Kidney capillary endothelial cell (primary cell): ENCODE results near the gene NIPSNAP2.
"Not testable (repeated sequence)": the region's sequence is repeated elsewhere in the genome, so short reads cannot be mapped to it uniquely, and the experiment has no call there.

Experiments
- DNase-seq: peaks from one replicate; pipeline ENCODE4 v3.0.0-alpha.2; 2018; ENCODE audit warnings: low spot score

The NIPSNAP2 gene

DNA sequence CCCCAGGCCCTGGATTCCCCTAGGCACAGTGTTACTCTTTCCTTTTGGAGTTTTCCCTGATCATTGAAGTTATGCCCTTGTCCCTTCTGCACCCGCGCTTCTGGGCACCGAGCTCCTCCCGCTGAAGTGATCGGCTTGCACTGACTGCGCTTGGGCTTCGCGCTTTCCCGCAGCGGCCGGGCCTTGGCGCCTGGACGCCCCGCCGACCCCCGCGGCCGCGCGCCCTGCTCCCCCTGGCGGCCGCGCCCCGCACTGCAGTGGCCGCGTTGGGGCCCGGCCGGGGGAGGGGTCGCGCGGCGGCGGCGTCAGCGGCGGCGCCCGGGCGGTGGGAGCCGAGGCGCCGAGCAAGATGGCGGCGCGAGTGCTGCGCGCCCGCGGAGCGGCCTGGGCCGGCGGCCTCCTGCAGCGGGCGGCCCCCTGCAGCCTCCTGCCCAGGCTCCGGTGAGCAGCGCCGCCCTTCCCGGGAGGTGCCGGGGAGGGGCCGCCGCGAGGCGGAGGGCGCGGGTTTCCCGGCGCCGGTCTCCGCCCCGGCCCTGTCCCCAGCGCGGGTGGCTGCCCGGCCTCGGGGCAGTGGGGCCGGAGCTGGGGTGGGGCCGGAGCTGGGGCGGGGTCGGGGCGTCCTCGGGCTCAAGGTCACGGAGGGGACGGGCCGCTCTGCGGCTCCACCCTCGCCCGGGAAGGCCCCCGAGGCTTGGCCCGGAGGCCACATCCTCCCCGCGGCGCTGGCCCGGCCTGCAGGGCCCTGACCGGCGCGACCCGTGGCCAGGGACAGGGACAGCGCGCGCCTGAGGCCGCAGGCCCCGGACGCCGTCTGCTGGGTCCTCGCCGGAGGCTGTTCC is at the start of gene NIPSNAP2:
NIPSNAP2 (plus strand) TSS at position 325 of the 839 bp plus-strand sequence; CDS start at position 350, 25 bp downstream.
- DNase-seq = peak; percentile 73

DNA sequence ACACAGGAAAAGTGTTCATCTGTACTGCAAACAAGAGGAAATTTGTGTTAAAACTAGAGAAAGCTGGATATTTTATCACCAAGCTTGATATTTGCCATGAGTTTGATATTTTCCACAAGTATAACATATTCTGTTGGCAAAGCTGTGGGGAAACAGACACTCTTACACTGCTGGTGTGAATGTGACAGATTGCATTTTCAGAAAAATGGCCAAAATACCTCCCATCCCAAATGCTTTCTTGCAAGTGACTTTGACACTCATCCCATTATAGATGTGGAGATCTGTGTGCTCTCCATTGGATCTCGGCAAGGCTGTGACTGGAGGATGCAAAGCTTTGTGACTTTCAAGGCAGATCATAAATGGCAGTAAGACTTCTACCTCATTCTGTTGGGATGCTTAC is 46.6 kb upstream of the NIPSNAP2 start:
- DNase-seq = no peak

DNA sequence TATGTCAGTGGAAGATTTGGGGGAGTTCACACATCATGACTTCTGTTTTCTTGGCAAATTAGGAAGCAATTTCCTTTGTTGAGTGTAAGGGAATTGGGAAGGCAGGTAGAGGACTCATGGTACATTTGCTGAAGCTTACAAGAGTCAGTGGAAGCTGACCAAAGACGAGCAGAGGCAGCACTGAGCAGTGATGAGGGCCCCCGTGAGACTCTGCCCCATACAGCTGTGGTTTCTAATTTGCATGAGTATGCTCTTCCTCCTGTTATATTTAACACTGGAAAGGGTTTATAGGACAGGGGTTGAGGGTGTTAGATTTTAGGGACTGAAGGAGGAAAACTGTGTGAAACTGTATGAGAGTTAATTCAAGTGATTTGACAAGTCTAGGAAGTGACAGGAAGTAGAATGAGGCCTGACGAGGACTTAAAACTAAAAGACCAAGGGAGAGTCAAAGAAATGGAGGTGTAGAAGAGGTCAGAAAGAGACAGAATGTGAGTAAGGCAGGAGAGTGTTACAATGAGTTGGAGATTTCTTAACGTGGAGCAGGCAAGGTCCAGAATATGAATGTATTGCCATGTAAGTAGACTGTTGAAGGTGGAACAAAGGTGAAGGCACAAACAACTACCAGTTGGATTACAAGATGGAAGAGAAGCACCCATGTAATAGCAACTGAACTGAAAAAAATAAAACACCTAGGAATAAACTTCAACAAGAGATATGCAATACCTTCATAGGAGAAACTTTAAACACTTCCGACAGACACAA is 36.2 kb upstream of the NIPSNAP2 start:
- no peak for DNase-seq

DNA sequence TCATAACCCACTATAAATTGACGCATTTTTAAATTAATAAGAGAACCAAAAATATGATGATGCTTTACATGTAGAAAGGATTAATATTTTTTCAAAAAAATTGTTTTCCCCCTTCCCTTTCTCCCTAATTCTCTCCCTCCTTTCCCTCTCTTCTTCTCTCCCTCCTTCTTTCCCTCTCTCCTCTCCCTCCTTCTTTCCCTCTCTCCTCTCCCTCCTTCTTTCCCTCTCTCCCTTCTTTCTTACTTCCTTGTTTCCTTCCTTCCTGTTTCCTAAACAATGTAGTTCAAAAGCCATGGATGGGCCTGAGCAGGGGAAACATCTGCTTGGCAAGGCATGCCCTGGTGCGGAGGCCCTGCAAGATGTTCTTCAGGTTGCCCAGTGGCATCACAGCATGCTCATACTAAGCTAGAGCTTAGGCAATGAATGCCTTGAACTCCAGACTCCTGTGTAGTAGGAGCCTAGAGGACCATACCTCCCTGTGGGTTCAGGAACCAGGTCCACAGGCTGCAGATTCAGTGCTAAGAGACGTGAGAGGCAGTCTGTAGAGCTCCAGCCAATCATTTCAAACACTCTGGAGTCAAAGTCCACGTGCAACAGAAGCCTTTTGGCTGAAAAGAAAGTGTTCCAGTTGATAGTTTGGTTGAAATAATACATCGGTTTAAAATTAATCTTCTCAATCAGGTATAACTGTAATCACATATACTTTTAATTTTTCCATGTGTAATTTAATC is 32.8 kb upstream of the NIPSNAP2 start:
- no peak for DNase-seq

DNA sequence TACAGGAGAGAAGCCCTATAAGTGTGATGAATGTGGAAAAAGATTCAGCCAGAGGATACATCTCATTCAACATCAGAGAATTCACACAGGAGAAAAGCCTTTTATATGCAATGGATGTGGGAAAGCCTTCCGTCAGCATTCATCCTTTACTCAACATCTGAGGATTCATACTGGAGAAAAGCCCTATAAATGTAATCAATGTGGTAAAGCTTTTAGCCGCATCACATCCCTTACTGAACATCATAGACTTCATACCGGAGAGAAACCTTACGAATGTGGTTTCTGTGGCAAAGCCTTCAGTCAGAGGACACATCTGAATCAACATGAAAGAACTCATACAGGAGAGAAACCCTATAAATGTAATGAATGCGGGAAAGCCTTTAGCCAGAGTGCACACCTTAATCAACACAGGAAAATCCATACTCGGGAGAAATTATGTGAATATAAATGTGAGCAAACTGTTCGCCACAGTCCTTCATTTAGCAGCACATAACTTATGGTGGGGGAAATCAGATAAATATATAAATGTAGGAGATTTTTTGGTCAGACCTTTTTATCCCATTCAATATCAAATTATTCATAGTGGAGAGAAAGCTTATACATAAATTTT is 24.8 kb upstream of the NIPSNAP2 start:
- no peak for DNase-seq

DNA sequence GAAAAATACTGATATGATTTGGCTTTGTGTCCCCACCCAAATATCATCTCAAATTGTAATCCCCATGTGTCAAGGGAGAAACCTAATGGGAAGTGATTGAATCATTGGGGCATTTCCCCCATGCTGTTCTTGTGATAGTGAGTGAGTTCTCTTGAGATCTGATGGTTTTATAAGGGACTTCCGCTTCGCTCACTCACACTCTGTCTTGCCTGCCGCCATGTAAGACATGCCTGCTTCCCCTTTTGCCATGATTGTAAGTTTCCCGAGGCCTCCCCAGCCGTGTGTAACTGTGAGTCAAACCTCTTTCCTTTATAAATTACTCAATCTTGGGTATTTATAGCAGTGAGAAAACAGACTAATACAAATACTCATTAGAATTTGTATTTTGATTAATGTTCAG is 17.8 kb upstream of the NIPSNAP2 start:
- DNase-seq = no peak

DNA sequence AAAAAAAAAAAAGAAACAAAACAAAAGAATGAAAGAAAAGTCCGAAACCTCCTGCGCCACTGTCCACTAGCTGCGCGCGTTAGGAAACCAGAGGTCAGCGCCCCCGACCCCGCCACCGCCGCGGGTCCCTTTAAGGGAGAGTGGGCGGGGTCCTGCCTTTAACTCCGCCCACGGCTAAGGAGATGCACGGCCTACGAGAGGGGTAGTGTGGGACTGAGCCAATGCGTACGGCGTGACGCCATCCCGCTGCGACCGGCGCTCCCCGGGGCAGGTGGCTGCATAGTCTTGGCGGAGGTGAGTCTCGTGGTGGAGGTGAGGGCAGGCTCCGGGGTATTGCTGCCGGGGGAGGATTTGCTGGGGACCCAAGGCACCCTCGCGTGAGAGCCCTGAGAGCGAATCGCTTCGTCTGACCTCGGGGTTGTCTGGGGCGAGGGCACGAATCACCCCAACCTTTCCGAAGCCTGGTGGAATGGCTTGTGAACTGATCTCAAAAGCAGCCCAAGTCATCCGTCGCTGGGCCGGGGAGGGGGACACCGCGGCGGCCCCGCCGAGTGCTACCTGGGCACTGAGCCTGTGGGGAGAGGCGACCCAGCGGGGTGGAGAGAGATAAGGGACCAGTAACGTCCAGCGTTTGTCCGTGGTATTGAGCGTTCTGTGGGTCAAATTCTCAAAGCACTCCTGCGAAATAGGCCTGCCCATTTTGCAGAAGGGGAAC is 12.6 kb upstream of the NIPSNAP2 start, which contains the start of gene MRPS17:
MRPS17 (plus strand) TSS at position 241 of the 715 bp plus-strand sequence. CDS start 1,319 bp downstream, outside the sequence.
- peak; percentile 68 for DNase-seq

DNA sequence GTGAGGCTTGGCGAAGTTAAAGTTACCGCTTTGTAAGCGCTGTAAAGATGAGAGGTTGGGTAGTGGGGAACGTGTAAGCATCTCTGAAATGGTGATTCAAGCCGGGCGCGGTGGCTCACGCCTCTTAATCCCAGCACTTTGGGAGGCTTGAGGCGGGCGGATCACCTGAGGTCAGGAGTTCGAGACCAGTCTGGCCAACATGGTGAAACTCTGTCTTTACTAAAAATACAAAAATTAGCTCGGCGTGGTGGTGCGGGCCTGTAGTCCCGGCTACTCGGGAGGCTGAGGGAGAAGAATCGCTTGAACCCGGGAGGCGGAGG is 12.1 kb upstream of the NIPSNAP2 start:
- not testable (repeated sequence) for DNase-seq

DNA sequence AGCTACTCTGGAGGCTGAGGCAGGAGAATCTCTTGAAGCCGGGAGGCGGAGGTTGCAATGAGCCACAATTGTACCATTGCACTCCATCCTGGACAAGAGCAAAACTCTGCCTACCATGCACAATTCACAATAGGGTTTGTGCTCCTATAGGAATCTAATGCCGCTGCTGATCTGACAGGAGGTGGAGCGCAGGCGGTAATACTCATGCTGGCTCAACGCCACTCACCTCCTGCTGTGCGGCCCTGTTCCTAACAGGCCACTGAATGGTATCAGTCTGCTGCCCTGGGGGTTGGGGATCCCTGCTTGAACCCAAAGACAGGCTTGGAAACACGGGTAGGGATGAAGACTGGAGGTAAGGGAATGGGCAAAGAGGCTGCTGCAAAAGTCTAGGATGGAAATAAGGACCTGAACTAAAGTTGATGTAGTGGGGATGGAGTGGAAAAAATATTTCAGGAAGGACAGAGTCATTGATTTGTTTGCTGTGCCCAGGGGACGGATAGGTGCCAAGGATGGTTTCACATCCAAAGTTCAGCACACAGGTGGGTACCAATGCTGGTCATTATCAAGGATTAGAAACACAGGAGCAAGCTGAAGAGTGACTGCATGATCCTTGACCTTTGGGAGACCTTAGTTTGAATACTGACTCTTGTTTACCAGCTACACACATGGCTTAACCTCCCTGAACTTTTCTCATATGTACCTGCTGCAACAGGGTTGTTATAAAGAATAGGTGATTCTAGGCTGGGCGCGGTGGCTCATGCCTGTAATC is 10.5 kb upstream of the NIPSNAP2 start:
- DNase-seq = no peak

DNA sequence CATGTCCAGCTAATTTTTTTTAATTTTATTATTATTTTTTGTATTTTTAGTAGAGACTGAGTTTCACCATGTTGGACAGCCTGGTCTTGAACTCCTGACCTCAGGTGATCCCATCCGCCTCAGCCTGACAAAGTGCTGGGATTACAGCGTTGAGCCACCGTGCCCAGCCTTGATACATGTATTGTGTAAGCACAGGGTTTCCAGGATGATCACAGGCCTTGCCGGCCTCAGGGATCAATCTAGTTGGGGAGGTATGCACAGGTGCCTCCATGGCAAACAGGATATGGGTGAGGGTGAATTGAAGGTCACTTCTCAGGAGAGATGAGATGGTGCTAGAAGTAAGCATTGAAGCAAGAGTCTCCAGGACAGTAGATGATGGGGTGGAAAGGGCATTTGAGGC is 7.2 kb upstream of the NIPSNAP2 start:
- DNase-seq = no peak

DNA sequence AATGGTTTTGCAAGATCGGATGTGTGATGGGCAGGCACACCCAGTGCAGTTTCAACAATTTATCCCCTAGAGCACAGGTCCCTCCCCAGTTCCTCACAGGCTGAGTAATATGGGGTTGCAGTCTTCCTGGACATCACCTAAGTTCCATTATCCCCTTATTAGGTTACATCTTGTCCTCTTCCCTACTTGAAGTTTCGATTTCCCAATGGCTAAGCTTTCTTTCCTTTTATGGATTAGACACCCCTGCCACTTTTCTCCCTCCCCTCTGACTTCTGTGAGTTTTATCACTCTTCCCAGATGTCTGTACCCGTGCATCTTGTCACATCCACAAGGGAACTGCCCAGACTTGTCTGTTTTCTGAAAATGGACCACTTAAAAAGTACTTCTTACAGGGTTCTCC is 2.4 kb upstream of the NIPSNAP2 start:
- DNase-seq = no peak

DNA sequence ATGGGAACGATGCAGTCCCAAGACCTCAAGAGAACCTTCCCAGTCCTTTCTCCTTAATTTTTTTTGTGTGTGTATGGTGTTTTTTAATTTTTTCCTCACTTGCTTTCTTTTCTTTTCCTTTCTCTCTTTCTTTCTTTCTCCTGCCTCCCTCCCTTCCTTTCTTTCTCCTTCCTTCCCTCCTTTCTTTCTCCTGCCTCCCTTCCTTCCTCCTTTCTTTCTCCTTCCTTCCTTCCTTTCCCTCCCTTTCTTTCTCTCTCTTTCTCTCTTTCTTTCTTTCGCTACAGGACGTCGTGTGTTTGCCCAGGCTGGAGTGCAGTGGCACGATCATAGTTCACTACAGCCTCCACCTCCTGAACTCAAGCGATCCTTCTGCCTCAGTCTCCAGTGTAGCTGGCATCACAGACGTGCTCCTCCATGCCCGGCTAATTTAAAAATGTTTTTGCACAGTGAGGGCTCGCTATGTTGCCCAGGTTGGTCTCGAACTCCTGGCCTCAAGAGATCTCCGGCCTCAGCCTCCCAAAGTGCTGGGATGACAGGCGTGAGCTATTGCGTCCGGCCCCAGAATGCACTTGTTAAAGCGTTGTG is 709 bp upstream of the NIPSNAP2 start:
- DNase-seq = no peak

DNA sequence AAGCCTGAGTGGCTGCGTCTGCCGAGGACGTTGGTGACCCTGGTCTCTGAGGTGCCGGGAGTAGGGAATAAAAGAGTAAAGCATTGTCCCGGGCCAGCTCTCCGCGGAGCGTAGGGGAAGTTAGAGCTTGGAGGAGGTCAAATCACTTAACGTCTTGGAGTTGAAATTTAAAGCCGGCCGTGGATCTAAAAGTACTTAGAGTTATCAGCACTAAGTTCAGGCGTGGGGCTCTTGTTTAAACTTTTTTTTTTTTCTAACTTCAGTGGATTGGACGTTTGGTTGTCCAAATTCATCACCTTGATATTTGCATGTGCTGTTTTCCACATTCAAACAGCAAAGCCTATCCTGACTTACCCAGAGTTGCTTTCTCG is 700 bp downstream of the NIPSNAP2 start:
- DNase-seq = peak; percentile 10

DNA sequence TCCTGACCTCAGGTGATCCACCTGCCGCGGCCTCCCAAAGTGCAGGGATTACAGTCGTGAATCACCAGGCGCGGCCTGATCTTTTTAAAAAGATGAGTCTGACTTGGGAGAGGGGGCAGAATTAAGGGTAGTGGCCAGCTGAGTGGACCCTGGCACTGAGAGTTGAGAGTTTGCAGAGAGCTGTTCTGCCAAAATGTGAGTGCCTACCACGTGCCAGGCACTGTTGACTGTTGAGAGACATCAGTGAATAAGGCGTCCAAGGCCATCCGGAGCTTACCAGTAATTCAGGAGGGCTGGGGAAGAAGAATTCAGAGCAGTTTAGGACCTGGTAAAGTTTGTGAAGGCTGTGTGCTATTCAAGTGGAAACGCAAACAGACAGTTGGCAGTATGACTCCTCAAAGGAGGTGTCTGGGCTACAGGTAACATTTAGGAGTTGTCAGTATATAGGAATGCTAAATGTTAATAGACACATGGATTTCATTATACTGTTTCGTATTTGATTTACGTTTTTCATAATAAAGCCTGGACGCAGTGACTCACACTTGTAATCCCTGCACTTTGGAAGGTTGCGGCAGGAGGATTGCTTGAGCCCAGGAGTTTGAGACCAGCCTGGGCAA is 1.5 kb downstream of the NIPSNAP2 start:
- DNase-seq = no peak

DNA sequence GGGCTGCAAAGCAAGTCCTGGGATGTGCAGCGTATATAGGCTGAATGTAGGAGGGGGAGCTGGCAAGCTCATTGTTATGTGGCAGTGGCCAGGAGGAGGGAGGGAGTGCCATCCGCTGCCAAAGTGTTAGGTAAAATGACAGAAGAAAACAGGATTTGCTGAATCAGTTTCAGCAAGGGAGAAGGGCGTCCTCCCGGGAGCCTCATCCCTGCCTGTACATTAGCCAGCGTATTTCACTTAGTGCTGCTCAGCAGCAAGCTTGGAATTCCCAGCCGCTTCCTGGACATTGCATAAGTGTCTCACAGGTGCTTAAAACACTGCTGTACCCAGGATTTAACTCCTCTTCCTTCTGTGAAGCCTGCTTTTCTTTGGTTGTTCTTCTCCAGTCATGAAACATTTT is 2.5 kb downstream of the NIPSNAP2 start:
- no peak for DNase-seq

DNA sequence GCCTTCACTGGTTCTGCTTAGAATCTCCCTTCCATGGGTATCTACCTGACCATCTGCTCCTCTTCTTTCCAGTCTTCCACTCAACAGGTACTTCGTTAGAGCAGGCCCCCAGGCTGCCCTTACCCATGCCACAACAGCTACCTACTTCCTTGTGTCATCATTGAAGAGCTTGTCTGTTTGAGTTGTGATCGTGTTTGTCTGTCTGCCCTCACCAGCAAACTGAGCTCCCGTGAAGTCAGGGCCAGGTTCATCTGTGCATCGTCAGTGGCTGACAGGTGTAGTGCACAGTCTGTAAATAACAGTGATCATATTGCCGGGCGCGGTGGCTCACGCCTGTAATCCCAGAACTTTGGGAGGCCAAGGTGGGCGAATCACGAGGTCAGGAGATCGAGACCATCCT is 5.0 kb downstream of the NIPSNAP2 start:
- no peak for DNase-seq

DNA sequence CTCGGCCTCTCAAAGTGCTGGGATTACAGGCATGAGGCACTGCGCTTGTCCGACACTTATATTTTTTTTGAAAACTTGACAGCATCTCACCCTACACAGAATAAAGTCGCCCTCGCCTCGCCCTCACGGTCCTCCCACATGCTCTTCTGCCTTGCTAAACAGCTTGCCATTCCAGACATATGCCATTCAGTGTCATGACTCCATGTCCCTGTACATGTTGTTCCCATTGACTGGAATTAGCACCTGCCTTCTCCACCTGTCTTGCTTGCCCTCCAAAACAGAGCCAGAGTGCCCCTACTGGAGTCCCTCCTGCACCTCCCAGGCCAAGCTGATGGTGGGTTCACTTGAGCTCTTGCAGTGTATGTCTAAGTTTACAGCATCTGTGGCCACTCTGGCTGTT is 6.2 kb downstream of the NIPSNAP2 start:
- no peak for DNase-seq

DNA sequence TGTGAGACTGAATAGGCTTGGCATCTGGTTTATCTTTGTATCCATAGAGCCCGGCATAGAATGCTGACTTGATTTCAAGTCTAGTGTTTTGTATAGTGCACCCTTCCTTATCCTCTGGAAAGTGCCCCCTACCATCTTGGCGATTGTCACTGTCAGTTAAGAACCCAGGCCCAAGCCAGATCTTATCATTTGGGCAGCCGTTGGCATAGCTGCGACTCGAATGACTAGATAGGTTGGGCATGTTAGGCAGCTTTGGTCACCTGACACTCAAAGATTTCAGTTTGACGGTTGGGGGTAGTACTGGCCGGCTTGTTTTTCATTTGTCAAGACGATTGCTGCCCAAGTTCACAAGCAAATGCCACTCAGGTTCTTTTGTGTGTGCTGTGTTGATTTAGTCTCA is 6.6 kb downstream of the NIPSNAP2 start:
- DNase-seq = no peak

DNA sequence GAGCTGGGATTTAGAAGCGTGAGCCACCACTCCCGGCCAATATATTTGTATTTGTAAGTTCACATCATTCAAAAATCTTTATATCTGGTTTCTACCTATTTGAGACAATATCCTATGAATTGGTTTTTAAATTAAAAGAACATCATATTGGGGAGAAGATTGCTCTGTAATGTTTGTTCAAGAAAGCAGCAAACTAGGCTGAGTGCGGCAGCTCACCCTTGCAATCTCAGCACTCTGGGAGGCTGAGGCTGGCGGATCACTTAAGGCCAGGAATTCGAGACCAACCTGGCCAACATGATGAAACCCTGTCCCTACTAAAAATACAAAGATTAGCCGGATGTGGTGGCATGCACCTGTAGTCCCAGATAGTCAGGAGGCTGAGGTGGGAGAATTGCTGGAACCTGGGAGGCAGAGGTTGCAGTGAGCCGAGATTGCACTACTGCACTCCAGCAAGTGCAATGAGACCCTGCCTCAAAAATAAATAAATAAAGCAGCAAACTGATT is 9.4 kb downstream of the NIPSNAP2 start:
- DNase-seq = no peak
